Progenitor cell of endocrine pancreas (in vitro differentiated cells): ENCODE measurements around the gene FXYD2. TPM values are rescaled to one million over a fixed set of nuclear protein-coding genes. Genes with fewer than 3 reads are reported as not detected.

Experiments used
- DNase-seq: peaks from one replicate; pipeline ENCODE4 v3.0.0; 2021; ENCODE audit warnings: low spot score; ENCODE audit not compliant: unreplicated experiment
- H3K27ac Mint-ChIP-seq: 2 replicates; pipeline ENCODE4 v1.8.0; 2021; ENCODE audit warnings: mild to moderate bottlenecking, moderate library complexity, mixed read lengths
- H3K27me3 Mint-ChIP-seq: 2 replicates; pipeline ENCODE4 v1.8.0; 2021; ENCODE audit warnings: mixed read lengths
- H3K36me3 Mint-ChIP-seq: 2 replicates; pipeline ENCODE4 v1.8.0; 2022; ENCODE audit warnings: mixed read lengths; ENCODE audit not compliant: insufficient read depth
- H3K4me1 Mint-ChIP-seq: 2 replicates; pipeline ENCODE4 v1.8.0; 2021; ENCODE audit warnings: low read depth, mixed read lengths
- H3K4me3 Mint-ChIP-seq: 2 replicates; pipeline ENCODE4 v1.8.0; 2021; ENCODE audit warnings: low read depth, mild to moderate bottlenecking, moderate library complexity, mixed read lengths
- H3K9me3 Mint-ChIP-seq: 2 replicates; pipeline ENCODE4 v1.8.0; 2021; ENCODE audit warnings: low read depth, mixed read lengths
- total RNA-seq: library from RNA; stranded (reverse); gene quantifications from 2 replicates; pipeline ENCODE4 v1.2.1, GENCODE V29; 2021
- TF ChIP-seq, protein P1 (sequence below): fragments of 200-600 bp; sonication (generic); IDR thresholded peaks from one replicate; pipeline ENCODE4 v1.5.0; 2021; ENCODE audit warnings: antibody characterized with exemption, mild to moderate bottlenecking; ENCODE audit not compliant: unreplicated experiment

Gene FXYD2
- total RNA-seq, 1 donor from 2014 or later, result 7.4 TPM

DNA sequence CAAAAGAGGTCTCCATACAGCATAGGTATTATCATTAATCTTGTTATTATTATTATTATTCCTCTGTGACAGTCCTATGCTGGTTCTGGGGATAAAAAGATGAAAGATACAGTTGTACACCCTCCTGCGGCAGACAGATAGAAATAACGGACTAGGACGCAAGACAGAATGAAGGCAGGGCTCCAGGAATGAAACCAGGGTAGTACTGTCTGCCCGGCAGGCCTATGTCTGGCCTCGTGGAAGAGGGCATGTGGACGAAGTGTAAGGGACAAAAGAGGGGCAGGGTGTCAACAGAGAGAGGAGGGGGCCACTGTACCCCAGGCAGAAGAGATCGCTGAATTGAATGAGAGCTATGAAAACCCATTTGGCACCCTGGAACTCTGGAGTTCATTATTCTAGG is 52.7 kb downstream of the FXYD2 start:
- H3K27ac Mint-ChIP-seq, result no peak overlapping the region
- H3K9me3 Mint-ChIP-seq, result no peaks in the 10 kb centered on the region
- DNase-seq, result no peak
- H3K4me3 Mint-ChIP-seq, result no peak overlapping the region
- H3K36me3 Mint-ChIP-seq, result no peaks in the 10 kb centered on the region
- H3K27me3 Mint-ChIP-seq, result peaks cover 37% of the 10 kb centered on the region
- TF ChIP-seq, protein P1, sequence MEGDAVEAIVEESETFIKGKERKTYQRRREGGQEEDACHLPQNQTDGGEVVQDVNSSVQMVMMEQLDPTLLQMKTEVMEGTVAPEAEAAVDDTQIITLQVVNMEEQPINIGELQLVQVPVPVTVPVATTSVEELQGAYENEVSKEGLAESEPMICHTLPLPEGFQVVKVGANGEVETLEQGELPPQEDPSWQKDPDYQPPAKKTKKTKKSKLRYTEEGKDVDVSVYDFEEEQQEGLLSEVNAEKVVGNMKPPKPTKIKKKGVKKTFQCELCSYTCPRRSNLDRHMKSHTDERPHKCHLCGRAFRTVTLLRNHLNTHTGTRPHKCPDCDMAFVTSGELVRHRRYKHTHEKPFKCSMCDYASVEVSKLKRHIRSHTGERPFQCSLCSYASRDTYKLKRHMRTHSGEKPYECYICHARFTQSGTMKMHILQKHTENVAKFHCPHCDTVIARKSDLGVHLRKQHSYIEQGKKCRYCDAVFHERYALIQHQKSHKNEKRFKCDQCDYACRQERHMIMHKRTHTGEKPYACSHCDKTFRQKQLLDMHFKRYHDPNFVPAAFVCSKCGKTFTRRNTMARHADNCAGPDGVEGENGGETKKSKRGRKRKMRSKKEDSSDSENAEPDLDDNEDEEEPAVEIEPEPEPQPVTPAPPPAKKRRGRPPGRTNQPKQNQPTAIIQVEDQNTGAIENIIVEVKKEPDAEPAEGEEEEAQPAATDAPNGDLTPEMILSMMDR, result no peak
- no peaks in the 10 kb centered on the region for H3K4me1 Mint-ChIP-seq

DNA sequence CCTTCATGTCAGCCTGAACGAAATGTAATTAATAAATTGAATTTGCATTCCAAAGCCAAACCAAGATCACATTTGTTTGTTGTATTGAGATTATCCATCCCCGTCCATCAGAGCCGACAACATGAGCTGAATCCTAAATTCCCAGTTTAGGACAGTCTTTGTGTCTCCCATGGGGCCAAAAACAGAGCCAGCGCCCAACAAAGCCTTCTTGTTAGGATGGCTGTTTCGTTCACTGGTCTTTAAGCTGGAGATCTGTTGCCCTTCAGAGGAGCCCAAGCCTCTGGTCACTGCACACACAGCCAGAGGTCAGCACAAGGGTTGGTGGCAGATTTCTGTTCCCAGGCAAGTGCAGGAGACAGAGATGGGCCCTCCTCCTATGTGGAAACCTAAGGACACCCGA is 53.3 kb downstream of the FXYD2 start:
- H3K4me3 Mint-ChIP-seq, result no peak overlapping the region
- TF ChIP-seq, protein P1, result no peak
- H3K27ac Mint-ChIP-seq, result no peak overlapping the region
- H3K36me3 Mint-ChIP-seq, result no peaks in the 10 kb centered on the region
- DNase-seq, result no peak
- no peaks in the 10 kb centered on the region for H3K9me3 Mint-ChIP-seq
- peaks cover 37% of the 10 kb centered on the region for H3K27me3 Mint-ChIP-seq
- no peaks in the 10 kb centered on the region for H3K4me1 Mint-ChIP-seq

DNA sequence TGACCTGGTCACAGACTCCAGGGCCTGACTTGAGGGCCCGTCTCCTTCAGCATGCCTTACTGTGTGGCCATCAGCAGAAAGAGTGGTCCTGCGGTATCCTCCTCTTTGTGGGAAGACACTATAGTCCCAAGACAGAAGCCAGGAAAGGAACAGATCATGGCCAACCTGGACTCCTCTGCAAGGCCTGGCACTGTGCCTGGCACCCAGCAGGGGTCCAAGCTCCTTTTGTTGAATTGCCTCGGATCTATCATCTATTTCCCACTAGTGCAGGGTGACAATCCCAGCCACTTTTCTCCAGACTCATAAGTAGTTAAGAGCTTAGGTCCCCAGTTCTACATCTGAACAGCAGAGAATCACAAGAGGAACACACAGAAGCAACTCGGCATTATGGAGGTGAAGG is 54.5 kb downstream of the FXYD2 start:
- TF ChIP-seq, protein P1, result no peak
- no peaks in the 10 kb centered on the region for H3K9me3 Mint-ChIP-seq
- peaks cover 3% of the 10 kb centered on the region for H3K4me1 Mint-ChIP-seq
- H3K36me3 Mint-ChIP-seq, result no peaks in the 10 kb centered on the region
- DNase-seq, result no peak
- no peak overlapping the region for H3K4me3 Mint-ChIP-seq
- no peak overlapping the region for H3K27ac Mint-ChIP-seq
- peaks cover 29% of the 10 kb centered on the region for H3K27me3 Mint-ChIP-seq

Other genes starting within 250 kb of the FXYD2 start
- gene DSCAML1, start 27.5 kb downstream of the FXYD2 start, total RNA-seq, result 2.1 and 2.7 TPM in 2 replicates
- 26.1 and 28.5 TPM in 2 replicates for gene FXYD6, start 51.9 kb upstream of the FXYD2 start, total RNA-seq
- 5.7 and 6.1 TPM in 2 replicates for gene TMPRSS13, start 104.7 kb upstream of the FXYD2 start, total RNA-seq
- gene IL10RA, start 161.7 kb upstream of the FXYD2 start, total RNA-seq, result 0.62 and 0.72 TPM in 2 replicates